Mesothelial cell of epicardium (in vitro differentiated cells): ENCODE data around the gene GIMAP8. TPM values are rescaled to one million over a fixed set of nuclear protein-coding genes. Genes with fewer than 3 reads are reported as not detected.
A peak's percentile ranks its signal among the peaks of the same experiment; 100 is the strongest.

ENCODE experiments used
- DNase-seq, 2 experiments: peaks; one replicate each; pipeline ENCODE4 v3.0.0; 2021; ENCODE audit warnings: low spot score in 2 of 2; ENCODE audit not compliant: unreplicated experiment in 2 of 2
- H3K27ac Mint-ChIP-seq: 2 replicates; pipeline ENCODE4 v1.8.0; 2021; ENCODE audit warnings: mixed read lengths
- H3K27me3 Mint-ChIP-seq: 2 replicates; pipeline ENCODE4 v1.8.0; 2021; ENCODE audit warnings: low read depth, mixed read lengths
- H3K36me3 Mint-ChIP-seq: 2 replicates; pipeline ENCODE4 v1.8.0; 2021; ENCODE audit warnings: mixed read lengths
- H3K4me1 Mint-ChIP-seq: 2 replicates; pipeline ENCODE4 v1.8.0; 2021; ENCODE audit warnings: mixed read lengths
- H3K4me3 Mint-ChIP-seq: 2 replicates; pipeline ENCODE4 v1.8.0; 2021; ENCODE audit warnings: mild to moderate bottlenecking, moderate library complexity, mixed read lengths
- H3K9me3 Mint-ChIP-seq: 2 replicates; pipeline ENCODE4 v1.8.0; 2021; ENCODE audit warnings: mixed read lengths
- total RNA-seq: library from RNA; stranded (reverse); gene quantifications from 3 replicates; pipeline ENCODE4 v1.2.1, GENCODE V29; 2021
- TF ChIP-seq, protein P1 (sequence below): fragments of 200-600 bp; sonication (generic); IDR thresholded peaks from one replicate; pipeline ENCODE4 v1.5.0; 2021; ENCODE audit warnings: antibody characterized with exemption; ENCODE audit not compliant: unreplicated experiment

The GIMAP8 gene
- total RNA-seq, 1 donor from 2014 or later = not detected

DNA sequence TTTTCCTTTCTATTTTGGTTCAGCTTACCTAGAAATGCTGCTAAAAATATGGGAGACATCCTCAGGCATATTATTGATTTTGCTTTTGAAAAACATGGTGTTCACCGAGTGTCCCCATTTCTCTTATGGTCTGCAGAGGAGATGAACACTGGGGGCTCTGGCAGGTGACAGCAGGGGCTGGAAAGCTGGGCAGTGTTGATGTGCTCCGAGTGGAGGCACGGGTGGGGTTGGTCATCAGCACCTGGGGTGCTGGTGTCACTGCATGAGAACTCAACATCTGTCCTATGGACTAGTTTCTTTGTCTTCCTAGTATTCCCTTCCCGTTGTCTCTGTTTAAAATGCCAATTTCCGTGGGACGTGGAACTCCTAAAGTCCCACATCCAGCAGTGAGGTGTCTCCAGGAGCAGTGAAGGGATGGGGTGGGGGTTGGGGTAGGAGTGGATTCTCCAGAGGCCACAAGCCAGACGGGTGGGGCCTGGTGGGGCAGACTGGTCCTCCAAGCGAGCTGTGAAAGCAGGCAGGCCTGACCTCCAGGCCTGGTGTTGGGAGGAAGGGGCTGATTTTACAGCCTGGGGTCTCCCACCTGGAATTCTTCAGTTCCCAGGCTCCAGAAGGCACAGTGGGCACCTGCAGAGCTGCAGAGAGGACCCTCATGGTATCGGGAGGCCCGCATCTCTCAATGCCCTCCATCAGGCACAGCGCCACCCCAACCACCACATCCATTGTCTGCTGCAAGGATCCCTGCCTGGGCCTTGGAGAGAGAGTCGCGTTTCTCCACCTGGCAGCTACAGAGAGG is 46.9 kb upstream of the GIMAP8 start:
- H3K9me3 Mint-ChIP-seq = no peaks in the 10 kb centered on the region
- peaks cover 59% of the 10 kb centered on the region for H3K4me1 Mint-ChIP-seq
- H3K36me3 Mint-ChIP-seq = peaks cover 9% of the 10 kb centered on the region
- TF ChIP-seq, protein P1, sequence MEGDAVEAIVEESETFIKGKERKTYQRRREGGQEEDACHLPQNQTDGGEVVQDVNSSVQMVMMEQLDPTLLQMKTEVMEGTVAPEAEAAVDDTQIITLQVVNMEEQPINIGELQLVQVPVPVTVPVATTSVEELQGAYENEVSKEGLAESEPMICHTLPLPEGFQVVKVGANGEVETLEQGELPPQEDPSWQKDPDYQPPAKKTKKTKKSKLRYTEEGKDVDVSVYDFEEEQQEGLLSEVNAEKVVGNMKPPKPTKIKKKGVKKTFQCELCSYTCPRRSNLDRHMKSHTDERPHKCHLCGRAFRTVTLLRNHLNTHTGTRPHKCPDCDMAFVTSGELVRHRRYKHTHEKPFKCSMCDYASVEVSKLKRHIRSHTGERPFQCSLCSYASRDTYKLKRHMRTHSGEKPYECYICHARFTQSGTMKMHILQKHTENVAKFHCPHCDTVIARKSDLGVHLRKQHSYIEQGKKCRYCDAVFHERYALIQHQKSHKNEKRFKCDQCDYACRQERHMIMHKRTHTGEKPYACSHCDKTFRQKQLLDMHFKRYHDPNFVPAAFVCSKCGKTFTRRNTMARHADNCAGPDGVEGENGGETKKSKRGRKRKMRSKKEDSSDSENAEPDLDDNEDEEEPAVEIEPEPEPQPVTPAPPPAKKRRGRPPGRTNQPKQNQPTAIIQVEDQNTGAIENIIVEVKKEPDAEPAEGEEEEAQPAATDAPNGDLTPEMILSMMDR = no peak
- peak overlapping the region; percentile 74 for H3K4me3 Mint-ChIP-seq
- H3K27me3 Mint-ChIP-seq = no peaks in the 10 kb centered on the region
- no peak for DNase-seq
- peak overlapping the region; percentile 91 for H3K27ac Mint-ChIP-seq

DNA sequence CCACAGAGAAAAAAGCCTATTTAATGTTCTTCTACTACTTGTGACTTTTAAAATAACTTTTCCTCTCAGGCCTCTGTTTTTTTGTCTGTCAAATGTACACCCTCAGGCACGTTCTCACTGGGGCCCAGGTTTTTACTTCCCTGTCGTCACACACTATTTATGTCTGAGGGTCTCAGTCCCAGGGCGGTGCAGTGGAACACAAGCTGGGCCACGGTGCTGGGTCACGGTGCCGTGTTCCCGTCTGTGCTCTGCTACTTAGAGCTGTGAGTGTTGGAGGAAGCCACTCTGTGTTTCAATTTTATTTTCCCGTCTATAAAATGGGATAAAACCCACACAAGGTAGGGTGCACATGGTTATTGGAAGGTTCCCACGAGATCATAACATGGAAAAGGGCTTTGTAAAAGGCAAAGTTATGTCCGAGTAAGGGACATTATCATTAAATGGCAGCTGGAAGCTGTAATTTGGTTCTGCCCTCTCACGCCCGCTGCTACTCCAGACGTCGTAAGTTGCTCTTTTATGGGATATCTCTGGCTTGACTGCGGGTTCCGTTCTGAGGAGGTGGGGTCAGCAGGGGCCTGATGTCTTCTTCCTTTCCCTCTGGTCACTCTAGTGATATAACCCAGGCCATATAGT is 46.1 kb upstream of the GIMAP8 start:
- TF ChIP-seq, protein P1 = no peak
- Mint-ChIP-seq H3K4me3 (peak overlapping the region; percentile 74), H3K27me3 (no peaks in the 10 kb centered on the region), H3K36me3 (peaks cover 7% of the 10 kb centered on the region), H3K4me1 (peaks cover 55% of the 10 kb centered on the region), H3K9me3 (no peaks in the 10 kb centered on the region), H3K27ac (peak overlapping the region; percentile 91)
- DNase-seq = no peak

- peak overlapping the region; percentile 91 for H3K27ac Mint-ChIP-seq
- TF ChIP-seq, protein P1 = no peak
- H3K4me1 Mint-ChIP-seq = peaks cover 51% of the 10 kb centered on the region
- peaks cover 7% of the 10 kb centered on the region for H3K36me3 Mint-ChIP-seq
- H3K9me3 Mint-ChIP-seq = no peaks in the 10 kb centered on the region
- H3K27me3 Mint-ChIP-seq = no peaks in the 10 kb centered on the region
- peak; percentile 66 to 85 for DNase-seq
- peak overlapping the region; percentile 84 for H3K4me3 Mint-ChIP-seq
These were observed 45.4 kb upstream of the GIMAP8 start for GRCh38 chr7:150404805-150405583.

- H3K36me3 Mint-ChIP-seq = peaks cover 7% of the 10 kb centered on the region
- peak in 1 of 2 experiments; percentile 69 for DNase-seq
- peak overlapping the region; percentile 91 for H3K27ac Mint-ChIP-seq
- peak overlapping the region; percentile 84 for H3K4me3 Mint-ChIP-seq
- no peaks in the 10 kb centered on the region for H3K27me3 Mint-ChIP-seq
- H3K9me3 Mint-ChIP-seq = no peaks in the 10 kb centered on the region
- TF ChIP-seq, protein P1 = no peak
- H3K4me1 Mint-ChIP-seq = peaks cover 45% of the 10 kb centered on the region
These were observed 44.7 kb upstream of the GIMAP8 start for GRCh38 chr7:150405584-150406311.

DNA sequence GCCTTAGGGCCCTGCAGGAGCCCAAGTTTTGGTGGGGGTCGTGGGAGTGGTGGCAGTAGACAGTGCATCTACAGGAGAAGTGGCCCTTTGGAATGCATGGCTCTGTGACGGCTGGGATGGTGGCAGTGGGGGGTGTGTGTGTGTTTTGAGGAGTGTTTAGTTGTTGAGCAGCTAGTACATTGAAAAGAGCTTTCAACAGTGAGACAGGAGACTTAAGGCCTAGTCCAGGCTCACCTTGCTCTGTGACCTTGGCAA is 44.2 kb upstream of the GIMAP8 start:
- Mint-ChIP-seq H3K27ac (peak overlapping the region; percentile 91), H3K4me1 (peaks cover 41% of the 10 kb centered on the region), H3K36me3 (peaks cover 7% of the 10 kb centered on the region), H3K4me3 (peak overlapping the region; percentile 84), H3K9me3 (no peaks in the 10 kb centered on the region), H3K27me3 (no peaks in the 10 kb centered on the region)
- DNase-seq = no peak
- TF ChIP-seq, protein P1 = no peak
